ENCODE data around the gene TBC1D24. TPM values are rescaled to one million over a fixed set of nuclear protein-coding genes. Genes with fewer than 3 reads are reported as not detected.
A peak's percentile ranks its signal among the peaks of the same experiment; 100 is the strongest.
"Not testable (repeated sequence)": the region's sequence is repeated elsewhere in the genome, so short reads cannot be mapped to it uniquely, and the experiment has no call there.

The TBC1D24 gene
- total RNA-seq, 8 experiments from 2014 or later = 12.3 to 23.5 (median 14.7) TPM

DNA sequence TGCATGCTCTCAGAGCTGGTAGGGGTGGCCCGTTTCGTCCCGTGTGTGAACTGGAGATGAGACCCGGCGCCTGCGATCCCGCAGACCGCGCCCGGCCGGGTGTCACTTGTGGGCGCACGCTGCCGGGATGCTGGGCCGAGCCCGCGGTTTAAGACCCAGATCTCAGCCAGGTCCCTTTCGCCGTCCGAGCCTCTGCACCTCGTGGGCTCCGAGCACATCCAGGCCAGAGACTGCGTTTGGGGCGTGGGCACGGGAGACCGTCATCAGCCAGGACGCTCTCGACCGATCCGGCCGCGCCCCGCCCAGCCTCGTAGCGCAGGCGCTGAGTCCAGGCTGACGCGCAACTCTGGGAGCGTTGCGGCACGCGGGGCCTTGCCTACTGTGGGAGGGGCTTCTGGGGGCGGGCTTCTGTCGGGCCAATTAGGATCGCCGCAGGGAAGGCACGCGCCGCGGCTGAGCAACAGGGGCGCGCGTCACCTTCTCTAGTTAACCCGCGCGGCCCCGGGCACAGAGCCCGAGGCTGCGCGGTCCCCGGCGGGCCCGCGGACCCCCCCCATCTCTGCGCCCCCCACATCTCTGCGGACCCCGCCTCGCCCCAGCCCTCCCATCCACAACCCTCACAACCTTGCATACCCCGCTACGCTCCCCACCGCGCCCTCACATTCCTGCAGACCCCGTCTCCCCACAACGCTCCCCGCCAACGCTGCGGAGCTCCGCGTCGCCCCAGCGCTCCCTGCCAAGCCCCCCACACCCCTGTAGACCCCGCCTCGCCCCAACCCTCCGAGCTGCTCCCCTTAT, 57.0 kb downstream of the TBC1D24 start:
- H3K4me3 ChIP-seq = peak overlapping the region; percentile 41 to 67 (median 53)
- WGBS, 10 experiments = 0% methylated on average over 3 of the region's 84 CpGs; no CpG with 5 or more reads in 9 of the 10 experiments
- H3K27ac ChIP-seq = peak overlapping the region; percentile 81 to 90
- in situ Hi-C loops (cut with MboI; ENCODE audit: low pct_unique_long_range_greater_than_20kb in 2 of 9, low sequenced_read_pairs in 9 of 9, unreplicated experiment in 9 of 9) = no loop called here
- H3K4me1 ChIP-seq (replicated peaks in 1 of 2) = peaks cover 6% of the 10 kb centered on the region in 2 donors
- peak; percentile 84 to 92 (median 89) for ATAC-seq (replicated peaks in 6 of 8)

DNA sequence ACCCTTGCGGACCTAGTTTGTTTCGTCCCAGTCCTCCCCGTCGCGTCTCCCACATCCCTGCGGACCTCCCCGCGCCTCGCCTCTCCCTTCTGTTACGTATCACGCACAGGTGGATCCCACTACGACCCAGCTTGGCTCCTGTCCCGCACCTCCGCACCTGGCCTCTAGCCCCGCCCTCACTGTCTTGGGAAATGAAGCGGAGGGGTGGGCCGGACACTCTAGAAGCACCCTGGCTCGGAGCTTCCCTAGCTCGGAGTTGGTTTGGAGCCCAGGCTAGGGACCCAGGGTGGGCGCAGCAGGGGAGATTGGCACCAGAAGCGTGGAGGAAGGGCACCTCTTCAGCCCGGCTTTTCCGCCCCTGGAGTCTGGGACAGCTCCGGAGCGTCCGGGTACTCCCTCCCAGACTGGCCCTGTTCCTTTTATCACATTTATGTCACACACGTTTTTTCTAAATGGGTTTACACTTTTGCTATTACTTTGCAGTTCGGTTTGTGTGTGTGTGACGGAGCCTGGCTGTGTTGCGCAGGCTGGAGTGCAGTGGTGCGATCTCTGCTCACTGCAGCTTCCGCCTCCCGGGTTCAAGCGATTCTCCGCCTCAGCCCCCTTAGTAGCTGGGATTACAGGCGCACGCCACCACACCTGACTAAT, 57.7 kb downstream of the TBC1D24 start:
- peak; percentile 5 to 47 (median 22) for ATAC-seq (replicated peaks in 6 of 8)
- Histone ChIP-seq H3K27ac (peak overlapping the region; percentile 71 to 80), H3K4me3 (peak overlapping the region; percentile 41 to 67 (median 53)), H3K4me1 (replicated peaks in 1 of 2) (peaks cover 6 to 8% of the 10 kb centered on the region in 2 donors)
- in situ Hi-C loops (cut with MboI; ENCODE audit: low pct_unique_long_range_greater_than_20kb in 2 of 9, low sequenced_read_pairs in 9 of 9, unreplicated experiment in 9 of 9) = no loop called here
- 0 to 20% (median 15%) methylated on average over 1 to 9 of the region's 37 CpGs; no CpG with 5 or more reads in 4 of the 10 experiments for WGBS, 10 experiments

DNA sequence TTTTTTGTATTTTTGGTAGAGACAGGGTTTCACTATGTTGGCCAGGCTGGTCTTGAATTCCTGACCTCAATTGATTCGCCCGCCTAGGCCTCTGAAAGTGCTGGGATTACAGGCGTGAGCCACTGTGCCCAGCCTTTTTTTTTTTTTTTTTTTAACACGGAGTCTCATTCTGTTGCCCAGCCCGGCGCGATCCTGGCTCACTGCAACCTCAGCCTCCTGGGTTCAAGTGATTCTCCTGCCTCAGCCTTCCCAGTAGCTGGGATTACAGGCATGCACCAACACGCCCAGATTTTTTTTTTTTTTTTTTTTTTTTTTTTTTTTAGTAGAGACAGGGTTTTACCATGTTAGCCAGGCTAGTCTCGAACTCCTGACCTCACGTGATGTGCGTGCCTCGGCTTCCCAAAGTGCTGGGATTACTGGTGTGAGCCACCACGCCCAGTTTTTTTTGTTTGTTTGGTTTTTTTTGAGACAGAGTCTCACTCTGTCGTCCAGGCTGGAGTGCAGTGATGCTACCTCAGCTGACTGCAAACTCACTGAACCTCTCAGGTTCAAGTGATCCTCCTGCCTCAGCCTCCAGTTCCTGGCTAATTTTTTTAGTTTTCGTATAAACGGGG, 58.3 kb downstream of the TBC1D24 start:
- not testable (repeated sequence) for ATAC-seq (replicated peaks in 6 of 8)

GRCh38 chr16:2533912-2534311, 59.0 kb downstream of the TBC1D24 start:
- Histone ChIP-seq H3K27ac (no peak overlapping the region), H3K4me3 (no peak overlapping the region), H3K4me1 (replicated peaks in 1 of 2) (peaks cover 8 to 10% of the 10 kb centered on the region in 2 donors)
- no peak for ATAC-seq (replicated peaks in 6 of 8)
- in situ Hi-C loops (cut with MboI; ENCODE audit: low pct_unique_long_range_greater_than_20kb in 2 of 9, low sequenced_read_pairs in 9 of 9, unreplicated experiment in 9 of 9) = no loop called here
- 72 to 100% (median 83%) methylated on average over 1 to 11 of the region's 11 CpGs; no CpG with 5 or more reads in 2 of the 10 experiments for WGBS, 10 experiments

More for the DNA sequence above, 58.3 kb downstream of the TBC1D24 start:
- in situ Hi-C loops (cut with MboI; ENCODE audit: low pct_unique_long_range_greater_than_20kb in 2 of 9, low sequenced_read_pairs in 9 of 9, unreplicated experiment in 9 of 9); H3K4me1 ChIP-seq (replicated peaks in 1 of 2): not testable (repeated sequence)
- peak overlapping the region; percentile 41 to 67 (median 53) for H3K4me3 ChIP-seq
- WGBS, 10 experiments = 17 to 90% (median 34%) methylated on average over 1 to 15 of the region's 16 CpGs; no CpG with 5 or more reads in 1 of the 10 experiments
- peak overlapping the region in 1 of 2 donors; percentile 80 for H3K27ac ChIP-seq

DNA sequence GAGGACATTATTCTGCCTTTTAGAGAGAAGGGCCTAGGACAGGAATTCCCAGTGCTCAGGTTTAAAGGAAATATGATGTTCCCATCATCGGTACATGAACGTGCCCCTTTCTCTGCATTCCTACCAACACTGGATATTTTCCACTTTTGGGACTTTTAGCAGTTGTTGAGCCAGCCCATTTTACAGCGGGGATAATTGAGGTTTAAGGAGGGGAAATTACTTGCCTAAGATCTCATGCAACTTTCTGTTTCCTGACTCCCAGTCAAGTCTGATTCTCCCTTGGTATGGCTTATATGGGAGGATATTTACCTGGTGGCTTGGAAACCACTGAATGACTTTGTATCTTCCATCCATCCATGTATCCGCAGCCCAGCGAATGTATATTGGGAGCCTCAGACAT, 59.4 kb downstream of the TBC1D24 start:
- peaks cover 13 to 14% of the 10 kb centered on the region in 2 donors for H3K4me1 ChIP-seq (replicated peaks in 1 of 2)
- in situ Hi-C loops (cut with MboI; ENCODE audit: low pct_unique_long_range_greater_than_20kb in 2 of 9, low sequenced_read_pairs in 9 of 9, unreplicated experiment in 9 of 9); H3K4me3 ChIP-seq; H3K27ac ChIP-seq; ATAC-seq (replicated peaks in 6 of 8): not testable (repeated sequence)
- WGBS, 10 experiments = 83 to 100% (median 93%) methylated on average over 1 to 5 of the region's 5 CpGs; no CpG with 5 or more reads in 3 of the 10 experiments

DNA sequence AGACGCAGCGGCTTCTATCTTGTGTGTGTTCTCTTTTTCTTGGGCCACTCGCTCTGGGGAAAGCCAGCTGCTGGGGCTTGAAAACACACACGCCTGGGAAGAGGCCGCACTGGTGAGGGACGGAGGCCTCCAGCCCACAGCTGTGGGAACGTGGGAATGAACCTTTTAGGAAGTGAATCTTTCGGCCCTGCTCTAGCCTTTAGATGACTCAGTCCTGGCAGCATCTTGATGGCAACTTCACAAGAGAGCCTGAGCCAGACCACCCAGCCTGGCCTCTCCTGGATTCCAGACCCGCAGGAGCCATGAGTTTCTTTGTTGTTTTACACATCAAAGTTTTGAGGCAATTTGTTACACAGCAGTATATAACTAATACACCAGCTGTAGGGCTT, 60.7 kb downstream of the TBC1D24 start:
- Histone ChIP-seq H3K4me3 (no peak overlapping the region), H3K4me1 (replicated peaks in 1 of 2) (peaks cover 16 to 19% of the 10 kb centered on the region in 2 donors), H3K27ac (no peak overlapping the region)
- in situ Hi-C loops (cut with MboI; ENCODE audit: low pct_unique_long_range_greater_than_20kb in 2 of 9, low sequenced_read_pairs in 9 of 9, unreplicated experiment in 9 of 9) = no loop called here
- no peak for ATAC-seq (replicated peaks in 6 of 8)
- 10 to 100% (median 76%) methylated on average over 1 to 8 of the region's 9 CpGs; no CpG with 5 or more reads in 4 of the 10 experiments for WGBS, 10 experiments

- in situ Hi-C loops (cut with MboI; ENCODE audit: low pct_unique_long_range_greater_than_20kb in 2 of 9, low sequenced_read_pairs in 9 of 9, unreplicated experiment in 9 of 9) = no loop called here
- 0 to 10% (median 2%) methylated on average over 2 to 8 of the region's 126 CpGs; no CpG with 5 or more reads in 7 of the 10 experiments for WGBS, 10 experiments
- peak within 1 kb of the TSS; percentile 67 to 97 for H3K27ac ChIP-seq
These were observed 62.8 kb downstream of the TBC1D24 start, which contains the start of gene PDPK1 for GRCh38 chr16:2537451-2538379. PDPK1 (plus strand) TSS chr16:2538021; CDS start chr16:2538113, 92 bp downstream.

GRCh38 chr16:2539192-2539844, 64.4 kb downstream of the TBC1D24 start:
- H3K4me1 ChIP-seq (replicated peaks in 1 of 2) = peaks cover 10 to 13% of the 10 kb centered on the region in 2 donors
- WGBS, 10 experiments = 20 to 100% (median 90%) methylated on average over 1 to 12 of the region's 24 CpGs

More at GRCh38 chr16:2537451-2538379, 62.8 kb downstream of the TBC1D24 start, which contains the start of gene PDPK1:
- H3K4me1 ChIP-seq (replicated peaks in 1 of 2) = peaks cover 10 to 13% of the 10 kb centered on the region in 2 donors
- ATAC-seq (replicated peaks in 6 of 8) = peak; percentile 75 to 95 (median 91)
- H3K4me3 ChIP-seq = peak within 1 kb of the TSS; percentile 69 to 100 (median 98)

GRCh38 chr16:2539845-2540458, 65.0 kb downstream of the TBC1D24 start:
- peak in 2 of 8 experiments; percentile 4 for ATAC-seq (replicated peaks in 6 of 8)
- WGBS, 10 experiments = 45 to 88% (median 80%) methylated on average over 1 to 6 of the region's 14 CpGs; no CpG with 5 or more reads in 7 of the 10 experiments
- in situ Hi-C loops (cut with MboI; ENCODE audit: low pct_unique_long_range_greater_than_20kb in 2 of 9, low sequenced_read_pairs in 9 of 9, unreplicated experiment in 9 of 9); H3K27ac ChIP-seq; H3K4me3 ChIP-seq: not testable (repeated sequence)
- peaks cover 10 to 13% of the 10 kb centered on the region in 2 donors for H3K4me1 ChIP-seq (replicated peaks in 1 of 2)

More at GRCh38 chr16:2539192-2539844, 64.4 kb downstream of the TBC1D24 start:
- in situ Hi-C loops (cut with MboI; ENCODE audit: low pct_unique_long_range_greater_than_20kb in 2 of 9, low sequenced_read_pairs in 9 of 9, unreplicated experiment in 9 of 9); ATAC-seq (replicated peaks in 6 of 8); H3K27ac ChIP-seq: not testable (repeated sequence)
- peak overlapping the region; percentile 20 to 42 (median 35) for H3K4me3 ChIP-seq

- in situ Hi-C loops (cut with MboI; ENCODE audit: low pct_unique_long_range_greater_than_20kb in 2 of 9, low sequenced_read_pairs in 9 of 9, unreplicated experiment in 9 of 9); H3K27ac ChIP-seq; H3K4me3 ChIP-seq; ATAC-seq (replicated peaks in 6 of 8): not testable (repeated sequence)
- H3K4me1 ChIP-seq (replicated peaks in 1 of 2) = peaks cover 10 to 13% of the 10 kb centered on the region in 2 donors
- no CpG with 5 or more reads among the region's 4 CpGs for WGBS, 10 experiments
These were observed 66.0 kb downstream of the TBC1D24 start for GRCh38 chr16:2540912-2541311.

DNA sequence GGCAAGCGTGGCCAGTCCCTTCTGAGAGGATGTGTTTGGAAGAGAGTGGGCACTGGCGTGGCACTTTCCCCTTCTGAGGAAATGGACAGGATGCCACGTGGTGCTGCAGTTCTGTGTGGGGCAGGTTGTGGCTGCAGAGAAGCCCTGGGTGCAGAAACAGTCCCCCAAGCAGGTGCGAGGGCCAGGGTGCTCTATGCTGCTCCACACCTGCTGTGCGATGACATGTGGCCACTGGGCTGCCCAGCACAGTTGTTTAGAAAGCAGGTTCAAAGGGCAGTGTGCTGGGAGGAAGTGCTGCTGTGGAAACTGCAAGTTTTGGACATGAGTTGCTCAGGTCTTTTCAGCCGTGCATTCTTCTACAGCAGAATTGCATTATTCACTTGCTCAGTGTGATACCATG, 66.5 kb downstream of the TBC1D24 start:
- H3K4me1 ChIP-seq (replicated peaks in 1 of 2) = peaks cover 10 to 13% of the 10 kb centered on the region in 2 donors
- H3K4me3 ChIP-seq; H3K27ac ChIP-seq; in situ Hi-C loops (cut with MboI; ENCODE audit: low pct_unique_long_range_greater_than_20kb in 2 of 9, low sequenced_read_pairs in 9 of 9, unreplicated experiment in 9 of 9); ATAC-seq (replicated peaks in 6 of 8): not testable (repeated sequence)
- WGBS, 10 experiments = 67 to 100% (median 95%) methylated on average over 1 to 3 of the region's 6 CpGs; no CpG with 5 or more reads in 7 of the 10 experiments
